DND-41 (cell line): ENCODE data around the gene FAM209B.

Experiments
- ATAC-seq: fragments of 200-7000 bp; cut with Tn5 transposase; 3 replicates; pipeline ENCODE4 v1.9.1; 2021; ENCODE audit warnings: low read depth; ENCODE audit not compliant: insufficient read depth
- DNase-seq: peaks from one replicate; pipeline ENCODE4 v3.0.0-alpha.2; 2020
- H2AFZ ChIP-seq: 2 replicates; pipeline ENCODE4 v1.6.0; 2012; ENCODE audit warnings: low read depth, low read length
- H3K27ac ChIP-seq: 2 replicates; pipeline ENCODE4 v1.5.1; 2012; ENCODE audit warnings: low read length, inconsistent platforms
- H3K27me3 ChIP-seq: fragments of 200-600 bp; sonication (generic); 2 replicates; pipeline ENCODE4 v1.6.0; 2012; ENCODE audit warnings: low read length, mild to moderate bottlenecking, inconsistent platforms; ENCODE audit not compliant: insufficient read depth, poor library complexity
- H3K36me3 ChIP-seq: 2 replicates; pipeline ENCODE4 v1.5.1; 2012; ENCODE audit warnings: low read length, inconsistent platforms; ENCODE audit not compliant: insufficient read depth
- H3K4me1 ChIP-seq: 2 replicates; pipeline ENCODE4 v1.5.1; 2012; ENCODE audit warnings: mild to moderate bottlenecking, low read length; ENCODE audit not compliant: insufficient read depth
- H3K4me2 ChIP-seq: 2 replicates; pipeline ENCODE4 v1.6.0; 2012; ENCODE audit warnings: mild to moderate bottlenecking, moderate library complexity, low read length, inconsistent platforms; ENCODE audit not compliant: insufficient read depth
- H3K4me3 ChIP-seq, 2 experiments: fragments of 200-600 bp in 1 of 2; shearing (Covaris generic) in 1 of 2; 2 replicates each; pipeline ENCODE4 v1.5.1; 2012 to 2016; ENCODE audit warnings: inconsistent platforms in 2 of 2, low read length in 2 of 2, mild to moderate bottlenecking in 2 of 2, low read depth in 1 of 2, moderate library complexity in 1 of 2
- H3K79me2 ChIP-seq: 2 replicates; pipeline ENCODE4 v1.6.0; 2012; ENCODE audit warnings: low read length, inconsistent platforms; ENCODE audit not compliant: insufficient read depth
- H3K9ac ChIP-seq: 2 replicates; pipeline ENCODE4 v1.6.0; 2012; ENCODE audit warnings: low read depth, mild to moderate bottlenecking, inconsistent platforms, low read length, moderate library complexity
- H3K9me3 ChIP-seq: 2 replicates; pipeline ENCODE4 v1.5.1; 2012; ENCODE audit warnings: low read length, moderate library complexity, mild to moderate bottlenecking, inconsistent platforms; ENCODE audit not compliant: insufficient read depth, severe bottlenecking
- H4K20me1 ChIP-seq: 2 replicates; pipeline ENCODE4 v1.6.0; 2012; ENCODE audit warnings: low read length; ENCODE audit not compliant: insufficient read depth
- CTCF ChIP-seq: IDR thresholded peaks from 2 replicates; pipeline ENCODE4 v1.5.1; 2012; ENCODE audit warnings: borderline replicate concordance, low read length, moderate library complexity, mild to moderate bottlenecking; ENCODE audit not compliant: poor library complexity, severe bottlenecking; ENCODE audit errors: extremely low read depth
- EZH2 ChIP-seq: IDR thresholded peaks from 3 replicates; pipeline ENCODE4 v1.6.1; 2012; ENCODE audit warnings: borderline replicate concordance, low read depth, mild to moderate bottlenecking, moderate library complexity, low read length, inconsistent platforms; ENCODE audit not compliant: severe bottlenecking

The FAM209B gene

GRCh38 chr20:56506103-56506502 is 26.9 kb upstream of the FAM209B start:
- Histone ChIP-seq H3K36me3 (peaks cover 19% of the 10 kb centered on the region; the same call in 1 of the 2 replicates), H3K9ac (no peak overlapping the region), H3K79me2 (peaks cover 6% of the 10 kb centered on the region; the same call in 1 of the 2 replicates), H3K4me1 (no peaks in the 10 kb centered on the region), H2AFZ (no peak overlapping the region), H3K4me3 (no peak overlapping the region), H3K27ac (no peak overlapping the region), H3K4me2 (no peak overlapping the region), H3K27me3 (no peaks in the 10 kb centered on the region), H3K9me3 (no peaks in the 10 kb centered on the region), H4K20me1 (peaks cover 20% of the 10 kb centered on the region)
- DNase-seq: no peak
- no peak for ATAC-seq
- TF ChIP-seq EZH2: no peak
- no peak for TF ChIP-seq CTCF

GRCh38 chr20:56511926-56512325 is 21.1 kb upstream of the FAM209B start:
- Histone ChIP-seq H4K20me1 (peaks cover 17% of the 10 kb centered on the region; the same call in 1 of the 2 replicates), H3K4me1 (no peaks in the 10 kb centered on the region), H3K9me3 (no peaks in the 10 kb centered on the region), H3K27me3 (no peaks in the 10 kb centered on the region), H3K27ac (no peak overlapping the region), H3K36me3 (peaks cover 41% of the 10 kb centered on the region), H3K9ac (no peak overlapping the region), H2AFZ (no peak overlapping the region), H3K79me2 (peaks cover 2% of the 10 kb centered on the region; the same call in 1 of the 2 replicates), H3K4me2 (no peak overlapping the region), H3K4me3 (no peak overlapping the region)
- TF ChIP-seq CTCF (no peak), EZH2 (no peak)
- no peak for ATAC-seq
- DNase-seq: no peak

- Histone ChIP-seq H3K27ac (no peak overlapping the region), H3K9me3 (peaks cover 2% of the 10 kb centered on the region), H3K4me1 (no peaks in the 10 kb centered on the region), H3K4me2 (no peak overlapping the region), H3K9ac (no peak overlapping the region), H3K27me3 (no peaks in the 10 kb centered on the region), H3K79me2 (peaks cover 2% of the 10 kb centered on the region; the same call in 1 of the 2 replicates), H3K4me3 (no peak overlapping the region), H2AFZ (no peak overlapping the region), H3K36me3 (peaks cover 56% of the 10 kb centered on the region), H4K20me1 (0 out of 2 replicates have a peak, but pooled peaks cover 12% of the 10 kb centered on the region)
- TF ChIP-seq EZH2: no peak
- no peak for TF ChIP-seq CTCF
- no peak for ATAC-seq
- DNase-seq: no peak
These were observed 19.6 kb upstream of the FAM209B start for GRCh38 chr20:56513161-56514150.
